Measurements from ENCODE around the gene TSNAXIP1.

GRCh38 chr16:67807148-67807682 is 526 bp downstream of the TSNAXIP1 start:
- no peak for TF ChIP-seq CTCF (optimal IDR thresholded peaks at IDR 0.05 in 1 of 3, IDR thresholded peaks at IDR 0.05 in 1 of 3, conservative IDR thresholded peaks at IDR 0.05 in 1 of 3; ENCODE audit: extremely low read depth in 1 of 3, insufficient read depth in 2 of 3, low read length in 3 of 3)
- TF ChIP-seq EZH2 (IDR thresholded peaks at IDR 0.05; ENCODE audit: low read length): no peak
